HG03025 (cell line): ENCODE measurements around the gene MARCHF10.

Experiments used
- ATAC-seq: cut with Tn5 transposase; IDR thresholded peaks from one replicate; pipeline ENCODE4 v1.9.1; 2021; ENCODE audit warnings: mild to moderate bottlenecking, moderate library complexity; ENCODE audit not compliant: unreplicated experiment, low FRiP score

MARCHF10 gene

DNA sequence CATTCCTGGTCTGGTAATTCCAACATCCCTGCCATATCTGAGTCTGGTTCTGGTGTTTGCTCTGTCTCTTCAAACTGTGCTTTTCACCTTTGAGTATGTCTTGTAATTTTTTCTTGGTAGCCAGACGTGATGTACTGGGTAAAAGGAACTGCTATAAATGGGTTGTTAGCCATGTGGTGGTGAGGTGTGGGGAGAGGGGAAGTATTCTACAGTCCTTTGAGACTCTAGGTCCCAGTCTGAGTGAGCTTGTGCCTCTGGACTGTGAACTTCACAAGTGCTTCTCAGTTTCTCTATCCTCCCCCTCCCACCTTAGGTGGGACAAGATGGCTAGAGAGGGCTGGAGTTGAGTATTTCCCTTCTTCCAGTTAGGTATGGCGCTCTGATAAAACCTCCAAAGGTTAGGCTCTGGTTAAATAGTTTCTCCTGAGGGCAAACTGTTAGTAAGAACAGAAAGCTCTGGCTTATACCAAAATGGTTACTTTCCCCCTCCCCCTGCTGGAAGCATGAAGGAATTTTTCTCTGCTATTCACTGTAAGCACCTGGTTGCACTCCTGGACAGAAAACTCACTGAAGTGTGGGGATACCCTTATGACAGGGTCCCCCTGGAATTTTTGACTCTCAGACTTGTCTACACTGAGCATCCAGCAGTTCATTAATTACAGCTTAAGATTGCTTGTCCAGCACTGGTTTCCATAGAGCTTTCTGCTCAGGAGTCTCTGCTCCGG is 87.8 kb downstream of the MARCHF10 start:
- no peak for ATAC-seq

DNA sequence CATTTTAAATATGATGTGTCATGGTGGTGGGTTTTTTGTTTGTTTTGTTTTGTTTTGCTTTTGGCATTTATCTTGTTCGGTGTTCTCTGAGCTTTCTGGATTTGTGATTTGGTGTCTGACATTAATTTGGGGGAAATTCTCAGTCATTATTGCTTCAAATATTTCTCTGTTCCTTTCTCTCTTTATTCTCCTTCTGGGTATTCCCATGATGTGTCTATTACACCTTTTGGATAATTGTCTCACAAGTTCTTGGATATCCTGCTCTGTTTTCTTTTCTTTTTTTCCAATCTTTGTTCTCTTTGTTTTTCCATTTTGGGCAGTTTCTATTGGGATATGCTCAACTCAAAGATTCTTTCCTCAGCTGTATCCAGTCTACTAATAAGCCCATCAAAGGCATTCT is 88.5 kb downstream of the MARCHF10 start:
- no peak for ATAC-seq

DNA sequence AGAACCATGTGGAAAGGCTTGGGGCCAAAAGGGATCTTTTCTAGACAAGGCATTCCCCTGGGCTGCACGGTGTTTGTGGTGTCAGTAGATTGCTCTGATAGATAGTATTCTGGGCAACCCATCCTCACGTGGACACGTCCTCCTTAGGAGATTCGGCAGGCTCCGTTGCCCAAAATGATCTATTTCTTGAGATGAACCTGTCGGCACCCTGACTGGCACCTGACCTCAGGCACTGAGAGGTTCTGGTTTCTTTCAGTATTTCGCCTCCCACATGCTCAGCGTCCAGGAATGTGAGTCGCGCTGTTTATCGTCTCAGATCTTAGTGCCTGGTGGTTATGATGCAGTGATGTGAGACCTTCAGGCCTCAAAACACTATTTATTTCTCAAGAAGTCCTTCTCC is 89.7 kb downstream of the MARCHF10 start:
- ATAC-seq, result no peak

DNA sequence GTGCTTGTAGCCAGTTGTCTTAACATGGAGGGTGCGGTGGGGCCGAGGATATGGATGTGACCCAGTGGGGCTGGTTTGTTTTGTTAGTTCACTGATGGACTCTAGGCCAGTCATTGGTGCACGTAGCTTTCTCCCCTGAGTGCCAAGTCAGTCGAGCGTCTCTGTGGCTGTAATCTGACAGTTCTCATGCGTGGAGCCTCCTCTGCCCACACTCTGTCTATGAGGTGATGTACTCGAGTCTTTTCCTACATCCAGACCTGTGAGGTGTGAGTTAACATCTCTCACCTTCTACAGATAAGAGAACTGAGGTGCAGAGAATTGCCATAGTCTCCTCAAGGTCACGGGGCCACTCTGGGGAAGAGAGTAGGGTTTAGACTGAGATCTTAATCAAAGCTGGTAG is 90.2 kb downstream of the MARCHF10 start:
- ATAC-seq, result no peak

DNA sequence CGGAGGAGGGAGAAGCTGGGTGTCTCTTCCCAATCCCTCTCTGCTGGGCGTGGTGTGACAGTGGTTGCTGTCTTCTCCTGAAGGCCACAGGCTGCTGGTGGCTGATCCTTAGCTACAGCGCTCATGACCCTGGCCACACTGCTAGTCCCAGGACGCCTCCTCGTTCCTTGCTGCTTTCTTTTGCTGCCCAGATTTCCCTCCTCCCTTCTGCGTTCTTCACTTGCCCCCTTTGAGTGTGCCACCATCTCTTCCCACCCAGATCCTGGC is 90.6 kb downstream of the MARCHF10 start:
- ATAC-seq, result no peak

DNA sequence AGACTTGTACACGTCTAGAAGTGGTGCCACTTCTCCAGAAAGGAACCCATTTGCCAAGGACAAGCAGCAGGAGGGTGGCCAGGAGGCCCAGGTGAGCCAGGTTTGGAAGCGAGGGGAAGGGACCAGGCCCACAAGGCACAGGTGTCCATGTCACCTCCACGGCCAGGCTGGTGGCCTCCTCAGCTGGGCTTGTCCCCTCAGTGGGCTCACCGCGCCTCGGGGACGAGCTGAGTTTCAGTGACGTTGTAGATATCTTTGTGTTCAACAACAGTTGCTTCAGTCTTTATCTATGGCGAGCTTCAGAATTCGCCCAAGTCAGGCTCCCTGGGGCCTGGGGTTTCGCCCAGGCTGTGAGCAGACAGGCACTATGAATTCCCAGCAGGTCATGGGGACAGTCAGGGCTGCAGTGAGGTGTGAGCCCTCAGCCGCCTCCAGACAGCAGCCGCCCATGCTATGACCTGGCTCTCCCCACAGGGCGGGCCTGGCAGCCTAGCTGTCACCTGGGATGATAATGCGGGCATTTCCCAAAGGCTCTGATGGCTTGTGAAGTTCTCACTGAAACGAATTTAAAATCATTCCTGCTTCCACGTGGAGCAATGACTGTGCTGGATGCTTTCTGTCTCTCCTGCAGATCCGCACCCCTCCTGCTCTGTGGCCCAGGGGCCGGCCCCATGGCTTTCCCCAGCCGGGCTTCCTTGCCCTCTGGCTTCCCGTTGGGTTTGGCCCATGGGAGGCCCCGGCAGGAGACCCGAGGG is 91.1 kb downstream of the MARCHF10 start:
- no peak for ATAC-seq

DNA sequence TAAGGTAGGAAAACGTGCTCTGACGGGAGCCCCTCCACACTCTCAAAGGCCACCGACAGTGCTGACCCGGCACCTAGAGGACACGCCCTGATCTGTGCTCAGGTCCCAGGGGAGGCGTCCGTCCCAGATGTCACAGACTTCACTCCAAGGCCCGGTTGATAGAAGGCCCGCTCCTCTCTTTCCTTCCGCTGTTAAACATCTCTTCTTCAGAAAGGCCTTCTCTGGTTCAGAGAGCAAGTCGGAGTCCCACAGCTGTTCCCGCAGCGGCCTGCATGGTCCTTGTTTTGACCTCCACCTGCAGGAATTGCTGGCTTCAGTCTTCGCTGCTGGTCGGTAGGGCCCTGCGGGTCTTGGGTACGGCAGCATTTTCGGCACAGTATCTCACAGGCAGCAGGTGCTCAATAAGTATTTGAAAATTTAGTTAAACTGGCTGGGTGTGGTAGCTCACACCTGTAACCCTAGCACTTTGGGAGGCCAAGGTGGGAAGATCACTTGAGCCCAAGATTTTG is 92.2 kb downstream of the MARCHF10 start:
- ATAC-seq, result no peak

DNA sequence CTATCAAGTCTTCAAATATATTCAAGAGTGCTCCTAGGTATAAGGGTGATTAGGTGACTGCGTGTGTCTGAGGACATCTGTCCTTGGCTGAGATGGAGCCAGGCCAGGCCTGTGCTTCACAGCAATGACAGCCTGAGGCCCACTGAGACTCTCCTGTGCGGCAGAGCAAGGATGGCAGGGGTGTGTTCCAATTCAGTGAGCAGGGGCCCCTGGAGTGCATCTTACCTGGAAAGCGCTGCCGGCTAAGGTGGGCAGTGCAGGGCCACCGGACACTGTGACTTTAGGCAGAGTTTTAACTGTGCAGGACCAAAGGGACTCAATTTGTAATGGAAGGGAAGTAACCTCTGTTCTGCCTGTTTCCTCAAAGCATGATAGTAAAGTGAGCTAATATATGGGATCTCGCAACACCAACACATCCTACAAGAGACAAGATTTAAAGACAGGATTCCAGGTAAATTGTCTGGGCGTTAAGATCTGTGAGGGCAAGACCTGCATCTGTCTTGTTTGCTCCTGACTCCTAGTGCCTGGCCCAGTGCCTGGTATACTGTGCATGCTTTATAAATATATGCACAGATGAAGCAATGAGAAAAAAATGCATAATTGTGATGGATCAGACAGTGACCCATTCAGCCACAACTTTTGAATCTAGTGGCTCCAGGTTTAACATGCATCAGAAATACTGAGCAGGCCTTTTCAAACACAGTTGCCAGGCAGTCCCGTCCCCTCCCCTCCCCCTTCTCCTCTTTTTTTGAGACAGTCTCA is 93.9 kb downstream of the MARCHF10 start:
- no peak for ATAC-seq

DNA sequence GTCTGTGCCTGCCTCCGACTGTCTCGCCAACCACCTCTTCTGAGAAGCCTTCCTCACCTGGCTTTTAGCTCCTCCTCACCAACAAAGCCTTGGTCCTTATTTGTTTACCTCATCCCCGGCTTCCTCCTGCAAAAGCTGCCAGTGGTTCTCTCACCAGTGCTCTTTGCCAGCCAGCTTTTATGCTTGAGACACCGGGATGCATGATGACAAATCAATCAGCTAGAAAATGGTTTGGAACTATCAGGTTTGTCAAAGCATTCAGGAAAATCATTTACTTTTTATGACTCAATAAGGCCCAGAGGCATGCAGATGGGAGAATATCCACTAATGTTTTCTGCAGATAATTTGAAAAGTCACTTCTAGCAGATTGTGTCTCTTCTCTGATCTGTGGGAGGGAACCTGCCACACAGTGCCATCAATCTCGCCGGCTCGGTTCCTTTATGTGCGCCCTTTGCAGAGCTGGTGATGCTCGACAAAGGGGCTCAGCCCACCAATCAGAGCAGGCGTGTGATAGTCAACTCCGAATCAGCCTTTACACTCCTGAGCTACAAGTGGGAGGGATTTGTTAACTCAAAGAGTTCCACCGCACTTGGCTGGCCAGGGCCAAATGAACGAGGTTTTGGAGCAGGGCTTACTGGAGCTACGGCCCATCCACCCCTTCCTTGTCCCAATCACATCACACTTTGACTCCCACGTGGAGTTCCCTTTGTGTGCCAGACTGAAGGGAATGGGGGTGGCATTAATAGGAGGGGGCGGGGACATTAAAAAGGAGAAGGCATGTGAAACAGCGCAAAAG is 94.8 kb downstream of the MARCHF10 start:
- no peak for ATAC-seq

DNA sequence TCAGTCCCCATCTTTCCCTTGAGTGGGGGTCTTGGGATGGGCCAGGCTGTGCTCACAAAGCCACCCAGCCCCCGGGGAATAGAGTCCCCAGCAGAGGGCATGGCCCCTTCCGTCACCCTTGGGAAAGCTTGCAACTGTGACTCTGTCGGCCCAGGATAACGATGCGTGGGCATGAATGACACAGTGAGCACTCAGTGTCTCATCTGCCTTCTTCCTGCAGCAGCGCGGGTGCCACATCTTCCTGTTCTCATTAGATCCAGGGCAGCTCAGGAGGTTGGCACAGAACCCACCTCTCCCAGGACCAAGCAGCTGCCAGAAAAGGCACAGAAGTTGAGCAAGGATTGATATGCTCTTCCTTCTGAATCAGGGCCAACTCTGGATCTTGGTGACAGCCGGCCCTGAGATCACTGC is 95.9 kb downstream of the MARCHF10 start:
- ATAC-seq, result no peak

DNA sequence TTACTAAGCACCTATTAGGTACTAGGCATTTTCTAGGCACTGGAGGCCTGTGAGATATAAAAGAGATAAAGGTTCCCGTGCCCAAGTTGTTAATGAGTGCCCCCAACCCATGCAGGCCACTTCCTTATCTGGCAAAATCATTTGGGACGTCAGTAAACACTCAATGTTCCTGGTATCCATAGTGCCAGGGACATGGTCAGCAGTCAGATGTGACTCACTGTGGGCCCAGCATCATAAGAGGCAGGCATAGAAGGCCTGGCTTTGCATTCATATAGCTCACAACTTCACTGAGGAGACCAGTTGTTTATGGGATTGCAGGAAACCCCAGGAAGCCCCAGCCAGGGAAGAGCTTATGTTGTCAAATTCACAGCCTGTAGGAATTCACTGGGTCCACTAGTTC is 99.5 kb downstream of the MARCHF10 start:
- no peak for ATAC-seq

DNA sequence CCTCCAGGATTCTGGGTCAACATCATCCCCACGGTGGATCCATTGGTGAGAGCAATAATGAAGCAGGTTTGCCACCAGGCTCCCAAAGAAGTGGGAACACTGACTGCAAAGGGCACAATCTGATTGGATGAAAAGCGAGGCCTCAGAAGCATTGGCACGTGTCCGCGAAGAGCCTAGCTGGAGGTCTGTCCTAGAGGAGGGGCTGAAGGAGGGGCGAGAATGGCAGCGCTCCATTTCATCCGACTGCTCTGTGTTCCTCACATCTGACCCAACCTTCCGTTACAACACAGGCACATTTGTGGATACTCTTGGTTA is 100.7 kb downstream of the MARCHF10 start:
- no peak for ATAC-seq

DNA sequence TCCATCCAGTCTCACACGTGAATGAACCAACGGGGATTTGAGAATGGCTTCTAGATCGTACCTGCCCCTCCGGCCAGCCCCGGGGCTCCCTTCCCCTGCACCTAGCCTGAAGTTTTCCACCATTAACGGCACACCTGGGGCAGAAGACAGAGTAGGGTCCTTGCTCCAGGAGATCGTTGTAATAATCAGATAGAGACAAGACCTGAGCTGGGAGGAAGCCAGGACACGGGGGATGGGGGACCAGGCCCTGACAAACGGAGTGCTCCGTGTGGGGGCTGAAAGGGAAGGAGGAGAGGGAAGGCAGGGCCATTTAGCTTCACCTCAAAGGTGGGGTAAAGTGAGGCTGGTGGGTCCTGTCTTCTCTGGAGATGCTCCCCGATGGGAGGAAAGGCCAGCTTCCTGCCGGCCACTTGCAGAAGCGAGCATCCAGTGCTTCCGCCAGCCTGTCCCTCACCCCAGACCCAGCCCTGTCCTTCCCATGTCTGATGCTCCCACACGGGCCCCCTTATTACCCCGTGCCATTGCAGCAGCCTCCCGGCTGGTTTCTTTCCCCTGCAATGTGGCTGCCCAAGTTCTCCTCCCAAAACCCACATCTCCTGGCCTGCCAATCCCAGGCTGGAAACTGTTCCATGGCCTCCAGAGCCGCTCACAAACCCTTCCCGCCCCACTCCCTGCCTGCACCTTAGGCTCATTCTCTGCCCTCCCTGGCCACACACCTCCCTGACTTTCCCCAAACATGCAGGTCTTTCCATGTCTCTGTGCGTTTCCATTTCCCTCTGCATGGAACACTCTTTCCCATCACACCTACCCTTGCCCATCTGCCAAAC is 101.3 kb downstream of the MARCHF10 start:
- ATAC-seq, result no peak

DNA sequence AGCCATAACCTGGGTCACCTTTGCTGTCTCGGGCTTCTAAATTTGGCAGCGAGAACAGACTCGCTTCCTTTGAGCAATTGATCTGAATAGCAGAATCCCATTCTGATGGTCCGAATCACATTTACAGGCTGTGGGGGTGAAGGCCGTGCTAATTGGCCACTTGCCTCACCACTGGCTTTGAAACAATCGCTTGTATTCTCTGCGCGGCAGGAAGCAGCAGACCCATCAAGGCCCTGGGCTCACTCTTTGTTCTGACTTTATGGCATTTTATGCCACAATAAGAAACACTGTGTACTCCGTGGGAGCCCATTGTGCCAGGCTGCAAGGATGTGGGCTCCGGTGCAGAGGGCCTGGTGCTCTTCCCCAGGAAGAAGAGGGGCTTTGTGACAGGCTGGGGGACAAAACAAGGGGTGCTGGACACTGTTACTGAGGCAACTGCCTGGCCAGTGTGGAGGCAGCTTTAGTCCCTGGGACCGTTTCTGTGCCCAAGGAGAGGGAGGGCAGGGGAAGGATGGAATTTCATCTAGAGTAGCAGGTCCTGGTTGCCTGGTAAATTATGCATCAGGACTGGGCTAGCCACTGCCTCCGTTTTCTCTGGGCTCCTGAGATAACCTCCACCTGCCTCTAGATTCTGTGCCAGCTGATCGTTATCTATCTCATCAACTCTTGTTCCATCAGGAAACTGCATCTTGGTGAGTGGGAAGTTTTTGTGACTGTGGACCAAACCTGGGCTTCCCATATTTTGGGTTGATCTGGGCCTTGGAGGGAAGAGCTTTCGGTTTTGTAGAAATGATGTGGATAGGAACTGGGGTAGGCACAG is 102.1 kb downstream of the MARCHF10 start:
- ATAC-seq, result no peak

DNA sequence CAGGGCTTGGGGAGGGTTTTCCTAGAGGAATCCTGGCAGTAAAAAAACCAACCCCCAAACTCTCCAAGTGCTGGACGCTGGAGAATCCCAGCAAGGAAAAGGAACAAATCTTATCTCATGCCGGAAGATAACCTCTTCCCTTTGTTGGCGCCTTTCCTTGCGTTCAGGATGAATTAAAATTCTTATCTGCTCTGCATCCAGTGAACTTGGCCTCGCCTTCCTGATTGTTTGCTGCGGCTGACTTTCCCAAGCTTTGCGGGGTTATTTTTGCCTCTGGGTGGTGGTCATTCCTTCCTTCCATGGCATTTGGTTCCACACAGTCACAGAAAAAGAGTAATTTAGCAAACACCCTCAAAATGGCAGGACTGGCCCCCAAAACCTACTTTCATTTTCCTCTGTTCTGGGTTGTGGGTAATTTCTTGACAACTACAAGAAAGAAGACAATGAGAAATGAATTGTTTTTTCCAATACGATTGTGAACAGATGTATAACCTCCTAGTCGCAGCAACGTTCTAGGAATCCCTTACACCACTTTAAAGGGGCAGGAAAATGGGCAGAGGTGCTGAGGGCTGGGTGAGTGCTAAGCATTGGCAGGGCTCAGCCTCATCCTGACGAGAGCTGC is 102.8 kb downstream of the MARCHF10 start:
- ATAC-seq, result no peak

DNA sequence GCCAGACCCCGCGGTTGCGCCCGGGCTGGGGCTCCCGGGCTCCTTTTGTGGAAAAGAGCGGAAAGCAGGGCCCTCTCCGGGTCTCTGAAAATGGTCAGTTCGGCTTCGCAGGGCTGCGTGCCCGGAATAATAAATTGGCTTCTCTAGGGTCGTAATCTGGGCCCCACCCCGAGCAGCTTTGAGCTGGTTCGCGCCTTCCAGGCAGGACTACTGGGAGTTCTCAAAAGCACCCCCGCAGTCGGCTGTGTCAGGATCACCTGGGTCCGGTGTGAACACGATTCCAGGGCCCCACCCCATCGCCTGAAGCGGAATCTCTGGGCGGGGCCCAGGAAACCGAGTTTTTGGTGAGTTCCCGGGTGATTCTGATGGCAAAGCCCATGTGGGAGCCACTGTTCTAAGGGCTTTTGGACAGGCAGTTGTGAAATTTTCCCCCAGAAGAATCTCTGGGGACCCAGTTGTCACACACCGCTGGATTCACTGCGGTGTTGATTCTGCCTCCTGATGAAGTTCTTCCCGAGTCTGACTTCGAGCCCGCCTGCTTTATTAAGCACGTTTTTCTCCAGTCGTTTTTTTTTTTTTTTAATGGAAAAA is 103.6 kb downstream of the MARCHF10 start:
- no peak for ATAC-seq

DNA sequence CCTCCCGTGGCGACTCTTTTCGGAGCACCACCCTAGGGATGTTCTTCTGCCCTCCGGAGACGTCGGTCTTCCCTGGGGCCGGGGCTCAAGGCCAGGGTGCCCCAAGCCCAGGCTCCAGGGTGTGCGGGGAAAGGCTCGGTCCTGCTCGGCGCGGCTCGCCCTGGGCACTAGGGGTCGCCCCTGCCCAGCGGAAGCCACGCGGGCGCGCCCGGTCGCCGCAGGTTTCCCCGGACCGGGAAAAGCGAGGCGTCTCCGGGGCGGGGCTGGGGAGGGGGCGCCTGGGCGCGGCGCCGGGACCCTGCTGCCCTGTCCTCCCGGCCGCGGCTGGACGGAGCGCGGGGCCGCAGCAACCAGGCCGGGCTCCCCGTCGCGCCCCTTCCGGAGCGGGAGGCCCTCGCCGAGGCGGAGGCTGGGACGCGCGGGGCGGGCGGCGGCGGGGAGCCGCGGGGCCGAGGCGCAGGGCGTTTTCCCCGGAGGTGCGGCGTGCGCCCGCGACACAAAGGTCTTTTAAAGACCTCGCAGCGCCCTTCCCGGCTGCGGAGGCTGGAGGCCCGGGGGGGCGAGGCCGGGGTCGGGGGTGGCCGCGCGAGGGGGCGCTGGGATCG is 104.2 kb downstream of the MARCHF10 start:
- ATAC-seq, result peak; percentile 68

DNA sequence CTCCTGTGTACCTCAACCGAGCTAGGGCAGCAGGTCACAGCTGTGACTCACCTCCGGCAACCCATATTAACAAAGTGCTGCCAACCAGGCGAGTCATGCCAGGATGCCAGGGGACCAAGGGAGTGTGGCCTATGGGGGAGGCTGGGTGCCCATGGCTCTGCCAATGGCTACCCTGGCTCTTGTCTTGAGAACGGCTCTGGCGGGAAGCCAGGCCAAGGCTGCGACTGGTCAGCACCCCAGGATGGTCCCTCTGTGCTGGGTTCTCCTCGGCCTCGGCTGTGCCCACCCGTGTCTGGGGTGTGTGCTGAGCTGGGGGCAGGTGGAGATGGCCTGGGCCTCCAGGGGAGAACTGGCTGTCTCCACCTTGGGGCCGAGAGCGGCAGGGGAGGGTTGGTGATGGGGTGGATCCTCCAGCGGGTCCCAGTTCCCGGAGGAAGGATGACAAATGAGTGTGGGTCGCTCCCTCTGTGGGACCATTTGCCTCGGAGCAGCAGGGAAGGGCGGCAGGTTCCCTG is 104.8 kb downstream of the MARCHF10 start:
- ATAC-seq, result no peak
